Measurements from ENCODE around the gene DMD. TPM values are rescaled to one million over a fixed set of nuclear protein-coding genes. Genes with fewer than 3 reads are reported as not detected.
"Not testable (repeated sequence)": the region's sequence is repeated elsewhere in the genome, so short reads cannot be mapped to it uniquely, and the experiment has no call there.

The DMD gene
- total RNA-seq, 6 experiments from 2014 or later: 18.7 to 43.4 (median 32.9) TPM

DNA sequence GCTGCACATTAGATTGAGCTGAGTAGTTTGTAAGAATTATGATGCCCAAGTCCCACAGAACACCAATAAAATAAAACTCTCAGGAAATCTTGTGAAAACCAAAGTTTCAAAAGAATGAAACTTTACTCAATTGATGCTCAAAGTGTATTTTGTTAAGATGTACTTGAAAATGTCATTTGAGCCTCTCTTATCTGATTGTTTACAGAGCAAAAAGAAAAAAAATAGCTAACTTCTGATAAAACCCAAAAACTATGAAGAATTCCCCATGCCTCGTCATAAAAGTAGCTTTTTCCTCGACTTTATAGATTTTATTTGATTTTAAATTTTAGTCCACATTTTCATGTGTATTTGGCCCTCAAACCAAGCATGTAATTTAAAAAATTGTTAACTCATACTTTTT is 1618.0 kb downstream of the DMD start:
- Histone ChIP-seq H3K9me3 (no peaks in the 10 kb centered on the region), H3K4me3 (no peak overlapping the region), H3K27me3 (no peaks in the 10 kb centered on the region), H3K27ac (no peak overlapping the region), H3K36me3 (no peaks in the 10 kb centered on the region), H3K4me1 (no peaks in the 10 kb centered on the region)
- no peak for TF ChIP-seq POLR2A (IDR thresholded peaks at IDR 0.05)
- TF ChIP-seq, protein P1, sequence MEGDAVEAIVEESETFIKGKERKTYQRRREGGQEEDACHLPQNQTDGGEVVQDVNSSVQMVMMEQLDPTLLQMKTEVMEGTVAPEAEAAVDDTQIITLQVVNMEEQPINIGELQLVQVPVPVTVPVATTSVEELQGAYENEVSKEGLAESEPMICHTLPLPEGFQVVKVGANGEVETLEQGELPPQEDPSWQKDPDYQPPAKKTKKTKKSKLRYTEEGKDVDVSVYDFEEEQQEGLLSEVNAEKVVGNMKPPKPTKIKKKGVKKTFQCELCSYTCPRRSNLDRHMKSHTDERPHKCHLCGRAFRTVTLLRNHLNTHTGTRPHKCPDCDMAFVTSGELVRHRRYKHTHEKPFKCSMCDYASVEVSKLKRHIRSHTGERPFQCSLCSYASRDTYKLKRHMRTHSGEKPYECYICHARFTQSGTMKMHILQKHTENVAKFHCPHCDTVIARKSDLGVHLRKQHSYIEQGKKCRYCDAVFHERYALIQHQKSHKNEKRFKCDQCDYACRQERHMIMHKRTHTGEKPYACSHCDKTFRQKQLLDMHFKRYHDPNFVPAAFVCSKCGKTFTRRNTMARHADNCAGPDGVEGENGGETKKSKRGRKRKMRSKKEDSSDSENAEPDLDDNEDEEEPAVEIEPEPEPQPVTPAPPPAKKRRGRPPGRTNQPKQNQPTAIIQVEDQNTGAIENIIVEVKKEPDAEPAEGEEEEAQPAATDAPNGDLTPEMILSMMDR (IDR thresholded peaks at IDR 0.05): no peak
- ATAC-seq (no peak), DNase-seq (no peak)
- intact Hi-C loops (cut with DNase I): no loop called here
- WGBS (ENCODE audit: insufficient coverage, low coverage, low lambda C conversion rate, missing lambda C conversion rate): 29% methylated on average over 2 of the region's 2 CpGs

DNA sequence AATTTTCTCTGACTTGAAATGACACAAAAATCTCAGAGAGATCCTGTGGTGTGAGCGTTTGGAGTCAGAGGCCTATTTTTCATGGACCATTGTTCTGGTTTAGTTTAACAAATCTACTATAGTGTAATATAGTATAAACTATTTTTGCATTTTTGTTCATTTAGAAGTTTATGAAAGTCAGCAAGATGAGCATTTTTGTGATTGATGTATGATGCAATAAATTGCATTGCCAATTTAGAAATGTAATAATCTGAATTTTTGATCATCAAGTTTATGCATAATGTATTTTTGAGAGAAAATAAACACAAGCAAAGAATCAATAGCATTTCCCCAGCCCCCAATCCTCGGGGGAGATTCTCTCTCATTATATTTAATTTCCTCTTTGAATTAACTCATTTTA is 1620.0 kb downstream of the DMD start:
- DNase-seq: no peak

DNA sequence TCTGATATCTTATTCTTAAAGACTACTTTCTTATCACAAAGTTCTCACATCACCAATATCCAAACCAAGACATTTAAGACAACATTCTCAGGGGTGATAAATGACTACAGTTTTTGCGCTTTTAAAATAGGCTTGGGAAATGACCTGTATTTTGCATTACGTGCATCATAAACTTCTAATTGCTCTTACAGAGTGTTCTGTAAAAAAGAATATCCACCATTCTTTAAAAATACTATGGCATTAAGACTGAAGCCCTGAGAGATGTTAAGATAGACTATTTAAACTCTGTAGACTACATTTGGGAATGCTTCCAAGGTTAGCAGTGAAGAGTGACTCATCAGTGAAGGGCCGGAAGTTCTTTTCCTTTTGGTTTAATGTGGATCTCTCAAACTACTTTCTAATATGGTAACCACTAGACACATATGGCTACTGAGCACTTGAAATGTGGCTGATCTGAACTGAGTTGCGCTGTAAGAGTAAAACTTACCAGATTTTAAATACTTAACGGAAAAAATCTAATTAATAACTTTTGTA is 1620.7 kb downstream of the DMD start:
- DNase-seq (no peak), ATAC-seq (peak in 1 of 4 donors; percentile 72)
- H3K36me3 ChIP-seq: no peaks in the 10 kb centered on the region
- no peaks in the 10 kb centered on the region for H3K9me3 ChIP-seq
- no peaks in the 10 kb centered on the region for H3K4me1 ChIP-seq
- no peaks in the 10 kb centered on the region for H3K27me3 ChIP-seq
- intact Hi-C loops (cut with DNase I): no loop called here
- 62% methylated on average over 5 of the region's 5 CpGs for WGBS (ENCODE audit: insufficient coverage, low coverage, low lambda C conversion rate, missing lambda C conversion rate)
- H3K27ac ChIP-seq: no peak overlapping the region
- no peak overlapping the region for H3K4me3 ChIP-seq
- TF ChIP-seq POLR2A (IDR thresholded peaks at IDR 0.05): no peak
- TF ChIP-seq, protein P1 (IDR thresholded peaks at IDR 0.05): no peak

More for the DNA sequence above, 1620.0 kb downstream of the DMD start:
- TF ChIP-seq, protein P1 (IDR thresholded peaks at IDR 0.05): no peak
- TF ChIP-seq POLR2A (IDR thresholded peaks at IDR 0.05): no peak
- ATAC-seq: no peak
- Histone ChIP-seq H3K9me3 (no peaks in the 10 kb centered on the region), H3K4me3 (no peak overlapping the region), H3K27me3 (no peaks in the 10 kb centered on the region), H3K27ac (no peak overlapping the region), H3K36me3 (no peaks in the 10 kb centered on the region), H3K4me1 (no peaks in the 10 kb centered on the region)
- intact Hi-C loops (cut with DNase I): no loop called here
- 40% methylated on average over 2 of the region's 2 CpGs for WGBS (ENCODE audit: insufficient coverage, low coverage, low lambda C conversion rate, missing lambda C conversion rate)

DNA sequence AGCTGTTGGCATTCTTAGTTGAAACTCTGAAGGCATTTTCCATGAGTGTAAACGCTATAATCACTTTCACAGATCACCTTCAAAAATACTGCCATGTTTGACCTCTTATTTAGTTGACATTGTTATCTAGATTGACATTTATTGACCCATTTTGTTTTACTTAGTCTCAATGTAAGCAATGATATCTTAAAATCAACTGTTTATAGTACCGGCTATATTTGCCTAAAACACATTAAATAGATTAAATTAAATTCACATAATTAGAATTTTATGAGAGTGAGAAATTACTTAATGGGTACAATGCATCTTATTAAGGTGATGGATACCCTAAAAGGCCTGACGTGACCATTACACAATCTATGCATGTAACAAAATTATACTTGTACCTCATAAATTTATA is 1621.8 kb downstream of the DMD start:
- Histone ChIP-seq H3K4me1 (no peaks in the 10 kb centered on the region), H3K36me3 (no peaks in the 10 kb centered on the region), H3K9me3 (no peaks in the 10 kb centered on the region), H3K27ac (no peak overlapping the region), H3K4me3 (no peak overlapping the region), H3K27me3 (no peaks in the 10 kb centered on the region)
- TF ChIP-seq POLR2A (IDR thresholded peaks at IDR 0.05): no peak
- TF ChIP-seq, protein P1 (IDR thresholded peaks at IDR 0.05): no peak
- ATAC-seq: no peak
- DNase-seq: no peak
- intact Hi-C loops (cut with DNase I): no loop called here
- 52% methylated on average over 3 of the region's 3 CpGs for WGBS (ENCODE audit: insufficient coverage, low coverage, low lambda C conversion rate, missing lambda C conversion rate)

- Histone ChIP-seq H3K27me3 (no peaks in the 10 kb centered on the region), H3K4me3 (no peak overlapping the region), H3K9me3 (no peaks in the 10 kb centered on the region), H3K27ac (no peak overlapping the region), H3K36me3 (no peaks in the 10 kb centered on the region), H3K4me1 (no peaks in the 10 kb centered on the region)
- 74% methylated on average over 2 of the region's 2 CpGs for WGBS (ENCODE audit: insufficient coverage, low coverage, low lambda C conversion rate, missing lambda C conversion rate)
- DNase-seq (no peak), ATAC-seq (no peak)
- intact Hi-C loops (cut with DNase I): no loop called here
- TF ChIP-seq POLR2A (IDR thresholded peaks at IDR 0.05): no peak
- TF ChIP-seq, protein P1 (IDR thresholded peaks at IDR 0.05): no peak
Measured at GRCh38 chrX:31588355-31588754, 1623.0 kb downstream of the DMD start.

DNA sequence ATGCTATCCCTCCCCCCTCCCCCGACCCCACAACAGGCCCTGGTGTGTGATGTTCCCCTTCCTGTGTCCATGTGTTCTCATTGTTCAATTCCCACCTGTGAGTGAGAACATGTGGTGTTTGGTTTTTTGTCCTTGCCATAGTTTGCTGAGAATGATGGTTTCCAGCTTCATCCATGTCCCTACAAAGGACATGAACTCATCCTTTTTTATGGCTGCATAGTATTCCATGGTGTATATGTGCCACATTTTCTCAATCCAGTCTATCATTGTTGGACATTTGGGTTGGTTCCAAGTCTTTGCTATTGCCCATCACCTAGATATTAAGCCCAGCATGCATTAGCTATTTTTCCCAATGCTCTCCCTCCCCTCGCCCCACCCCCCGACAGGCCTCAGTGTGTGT is 1627.5 kb downstream of the DMD start:
- H3K9me3 ChIP-seq; H3K36me3 ChIP-seq; H3K4me3 ChIP-seq; H3K4me1 ChIP-seq; H3K27me3 ChIP-seq; H3K27ac ChIP-seq; intact Hi-C loops (cut with DNase I); ATAC-seq; DNase-seq: not testable (repeated sequence)
- 100% methylated on average over 3 of the region's 3 CpGs for WGBS (ENCODE audit: insufficient coverage, low coverage, low lambda C conversion rate, missing lambda C conversion rate)
